Stimulated activated CD4-positive, alpha-beta T cell treated with anti-CD3 and anti-CD28 coated beads, Interleukin-2, amount 100 ng/mL, for 4 hours (primary cell): ENCODE measurements around the gene KIF24.
"Not testable (repeated sequence)": the region's sequence is repeated elsewhere in the genome, so short reads cannot be mapped to it uniquely, and the experiment has no call there.

Experiments
- DNase-seq: peaks from one replicate; pipeline ENCODE4 v3.0.0-alpha.2; 2020; ENCODE audit warnings: low read depth

The KIF24 gene, protein sequence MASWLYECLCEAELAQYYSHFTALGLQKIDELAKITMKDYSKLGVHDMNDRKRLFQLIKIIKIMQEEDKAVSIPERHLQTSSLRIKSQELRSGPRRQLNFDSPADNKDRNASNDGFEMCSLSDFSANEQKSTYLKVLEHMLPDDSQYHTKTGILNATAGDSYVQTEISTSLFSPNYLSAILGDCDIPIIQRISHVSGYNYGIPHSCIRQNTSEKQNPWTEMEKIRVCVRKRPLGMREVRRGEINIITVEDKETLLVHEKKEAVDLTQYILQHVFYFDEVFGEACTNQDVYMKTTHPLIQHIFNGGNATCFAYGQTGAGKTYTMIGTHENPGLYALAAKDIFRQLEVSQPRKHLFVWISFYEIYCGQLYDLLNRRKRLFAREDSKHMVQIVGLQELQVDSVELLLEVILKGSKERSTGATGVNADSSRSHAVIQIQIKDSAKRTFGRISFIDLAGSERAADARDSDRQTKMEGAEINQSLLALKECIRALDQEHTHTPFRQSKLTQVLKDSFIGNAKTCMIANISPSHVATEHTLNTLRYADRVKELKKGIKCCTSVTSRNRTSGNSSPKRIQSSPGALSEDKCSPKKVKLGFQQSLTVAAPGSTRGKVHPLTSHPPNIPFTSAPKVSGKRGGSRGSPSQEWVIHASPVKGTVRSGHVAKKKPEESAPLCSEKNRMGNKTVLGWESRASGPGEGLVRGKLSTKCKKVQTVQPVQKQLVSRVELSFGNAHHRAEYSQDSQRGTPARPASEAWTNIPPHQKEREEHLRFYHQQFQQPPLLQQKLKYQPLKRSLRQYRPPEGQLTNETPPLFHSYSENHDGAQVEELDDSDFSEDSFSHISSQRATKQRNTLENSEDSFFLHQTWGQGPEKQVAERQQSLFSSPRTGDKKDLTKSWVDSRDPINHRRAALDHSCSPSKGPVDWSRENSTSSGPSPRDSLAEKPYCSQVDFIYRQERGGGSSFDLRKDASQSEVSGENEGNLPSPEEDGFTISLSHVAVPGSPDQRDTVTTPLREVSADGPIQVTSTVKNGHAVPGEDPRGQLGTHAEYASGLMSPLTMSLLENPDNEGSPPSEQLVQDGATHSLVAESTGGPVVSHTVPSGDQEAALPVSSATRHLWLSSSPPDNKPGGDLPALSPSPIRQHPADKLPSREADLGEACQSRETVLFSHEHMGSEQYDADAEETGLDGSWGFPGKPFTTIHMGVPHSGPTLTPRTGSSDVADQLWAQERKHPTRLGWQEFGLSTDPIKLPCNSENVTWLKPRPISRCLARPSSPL (N-terminal part only)

DNA sequence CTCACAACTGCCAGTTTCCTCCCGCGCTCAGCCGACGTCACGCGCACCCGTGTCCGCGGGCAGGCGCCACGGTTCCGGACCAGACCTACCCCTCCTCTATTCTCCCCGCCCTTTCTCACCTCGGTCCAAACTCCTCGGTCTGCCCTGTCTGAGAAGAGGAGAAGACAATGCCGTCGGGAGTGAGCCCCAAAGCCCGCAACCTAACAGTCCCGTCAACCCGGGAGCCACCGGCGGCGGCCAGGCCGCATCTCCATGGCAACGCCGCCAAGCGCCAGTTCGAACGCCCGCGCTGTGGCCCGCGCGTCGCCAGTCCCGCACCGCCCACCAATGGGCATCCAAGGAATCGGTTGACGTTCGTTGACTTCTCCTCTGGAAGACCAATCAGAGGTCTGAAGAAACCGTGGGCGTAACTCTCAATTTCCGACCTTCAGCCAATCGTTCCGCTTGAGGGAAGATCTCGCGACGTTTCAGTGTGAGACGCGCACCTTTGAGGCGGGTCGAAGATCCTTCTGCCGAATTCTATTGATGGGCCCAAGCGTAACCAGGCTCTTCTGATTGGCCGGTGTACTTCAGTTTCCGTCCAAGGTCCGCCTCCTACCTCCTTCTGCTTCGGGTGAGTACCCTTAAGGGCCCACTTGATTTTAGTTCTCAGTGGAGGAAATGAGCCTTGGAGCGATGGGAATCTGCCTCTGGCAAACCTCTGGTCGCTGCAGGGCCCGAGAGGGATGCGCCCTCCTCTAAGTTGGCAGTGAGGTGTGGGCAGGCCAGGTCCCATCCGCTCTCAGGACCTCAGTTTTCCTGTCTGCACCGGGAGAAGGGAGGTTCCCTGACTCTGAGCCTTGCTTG is at the start of gene KIF24, which contains the start of gene NUDT2:
TSS of gene KIF24 (minus strand) at position 282 of the 846 bp plus-strand sequence. CDS start 17,922 bp downstream, outside the sequence.
TSS of gene NUDT2 (plus strand) at position 583 of the 846 bp plus-strand sequence. CDS start 9,471 bp downstream, outside the sequence.
- DNase-seq = peak; percentile 93

DNA sequence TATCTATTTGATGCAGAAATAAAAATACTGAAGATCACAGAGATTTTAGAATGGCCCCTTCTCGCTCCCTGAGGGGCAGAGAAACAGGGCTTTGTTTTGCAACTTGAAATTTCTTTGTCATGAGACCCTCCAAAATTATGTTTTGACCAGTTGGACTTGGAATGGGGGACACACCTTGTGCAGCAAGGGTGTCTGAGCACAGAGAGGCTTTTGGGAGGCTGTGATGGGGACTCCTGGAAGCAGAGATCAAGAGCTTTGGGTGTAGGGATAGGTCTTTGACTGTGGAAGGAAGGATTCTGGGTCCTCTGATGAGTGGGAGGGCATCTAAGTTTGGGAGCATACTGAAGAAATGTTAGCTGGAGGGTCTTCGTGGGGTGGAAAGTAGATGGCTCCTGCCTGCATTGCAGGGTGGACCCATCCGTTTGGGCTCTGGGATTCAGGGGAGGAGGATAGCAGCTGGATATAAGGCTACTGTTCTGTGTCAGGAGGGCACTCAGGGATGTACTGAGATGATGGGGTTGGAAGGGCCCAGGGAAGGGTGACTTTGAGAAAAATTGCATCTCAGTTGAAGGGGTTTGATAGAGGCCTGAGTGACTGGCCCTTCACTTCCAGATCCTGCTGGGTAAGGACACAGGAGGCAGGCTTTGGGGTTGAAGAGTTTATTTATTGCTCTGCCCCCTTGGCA is 49.5 kb upstream of the KIF24 start:
- DNase-seq = no peak

DNA sequence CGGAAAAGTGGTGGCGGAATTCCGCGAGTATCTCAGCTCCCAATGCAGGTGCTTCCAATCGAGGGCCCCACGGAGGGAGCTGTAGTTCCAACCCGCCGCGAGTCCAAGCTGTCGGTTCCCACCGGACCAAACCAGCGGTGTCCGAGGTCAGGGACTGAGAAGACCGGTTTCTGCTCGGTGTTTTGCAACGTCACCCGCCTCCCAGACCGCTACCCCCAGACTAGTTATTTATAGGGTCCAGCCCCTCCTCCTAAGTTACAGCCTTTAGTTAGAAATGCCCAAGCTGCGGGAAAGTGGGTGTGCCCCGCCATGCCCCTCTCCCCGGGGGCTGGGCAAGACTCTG is 48.3 kb upstream of the KIF24 start:
- no peak for DNase-seq

DNA sequence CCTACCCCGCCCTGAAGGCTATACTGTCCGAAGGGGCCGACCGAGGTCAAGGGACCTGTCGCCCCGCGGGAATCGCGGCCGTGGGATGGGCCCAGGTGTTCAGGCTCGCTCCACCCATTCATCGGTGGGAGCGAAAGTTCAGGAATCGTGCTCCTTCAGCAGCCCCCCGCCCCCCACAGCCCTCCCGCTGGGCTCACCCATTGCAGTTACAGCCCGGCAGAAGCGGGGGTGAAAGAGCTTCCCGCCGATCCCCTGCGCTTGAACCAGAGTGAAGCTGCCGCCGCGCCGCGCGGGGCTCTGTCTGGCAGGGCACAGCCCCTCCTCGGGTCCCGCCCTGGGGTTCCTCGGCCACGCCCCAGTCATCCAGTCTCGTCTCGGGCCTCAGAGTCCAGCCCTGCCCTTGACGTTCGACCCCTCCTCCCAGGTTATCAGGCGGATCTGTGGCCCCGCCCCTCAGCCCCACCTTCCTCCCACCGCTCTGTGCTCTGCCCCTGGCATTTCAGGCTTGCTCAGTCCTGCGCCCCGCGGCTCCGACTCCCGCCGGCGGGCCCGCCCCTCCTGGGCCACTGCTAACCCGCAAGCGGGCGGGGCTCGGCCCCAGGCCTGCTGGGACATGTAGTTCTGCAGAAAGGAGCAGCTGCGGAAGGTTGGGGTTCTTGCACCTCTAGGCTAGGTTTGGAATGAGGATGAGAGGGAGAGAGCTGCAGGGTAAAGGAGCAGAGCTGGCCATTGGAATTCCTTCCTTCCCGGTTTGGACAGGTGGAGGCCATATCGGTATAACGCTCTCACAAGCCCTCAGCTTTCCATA is 47.7 kb upstream of the KIF24 start, which contains the start of gene MYORG:
TSS of gene MYORG (minus strand) at position 303 of the 808 bp plus-strand sequence. CDS start 3,955 bp downstream, outside the sequence.
- DNase-seq = peak; percentile 92

DNA sequence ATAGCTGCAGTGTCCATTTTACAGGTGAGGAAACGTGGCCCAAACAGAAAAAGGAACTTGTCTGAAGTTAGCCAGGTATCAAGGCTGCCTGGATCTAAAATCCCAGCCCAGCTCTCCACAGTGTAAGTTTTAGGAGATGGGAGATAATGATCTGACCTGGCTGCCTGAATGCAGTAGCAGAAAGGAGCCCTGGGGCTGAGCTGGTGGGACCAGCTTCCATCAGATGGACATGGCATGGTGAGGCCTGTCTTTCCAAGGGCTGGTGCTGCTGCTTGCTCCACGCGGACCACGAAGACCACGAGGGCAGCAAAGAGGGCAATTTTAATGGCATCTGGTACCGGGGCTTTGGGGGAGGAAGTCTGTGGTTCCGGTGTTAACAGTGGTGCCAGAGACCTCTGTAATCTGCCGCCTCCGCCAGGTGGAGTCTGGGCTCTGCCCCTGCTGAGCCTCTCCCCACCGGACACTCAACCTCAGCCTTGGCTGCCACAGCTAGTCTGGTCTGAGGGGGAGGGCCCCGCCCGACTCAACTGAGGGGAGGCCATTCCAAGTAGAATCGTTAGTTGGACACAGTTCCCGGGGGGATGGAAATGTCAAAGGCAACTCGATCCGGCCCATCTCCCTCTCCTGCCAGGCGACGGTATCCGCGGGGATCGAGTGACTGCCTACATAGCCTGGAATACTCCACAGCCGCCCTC is 47.0 kb upstream of the KIF24 start:
- no peak for DNase-seq

DNA sequence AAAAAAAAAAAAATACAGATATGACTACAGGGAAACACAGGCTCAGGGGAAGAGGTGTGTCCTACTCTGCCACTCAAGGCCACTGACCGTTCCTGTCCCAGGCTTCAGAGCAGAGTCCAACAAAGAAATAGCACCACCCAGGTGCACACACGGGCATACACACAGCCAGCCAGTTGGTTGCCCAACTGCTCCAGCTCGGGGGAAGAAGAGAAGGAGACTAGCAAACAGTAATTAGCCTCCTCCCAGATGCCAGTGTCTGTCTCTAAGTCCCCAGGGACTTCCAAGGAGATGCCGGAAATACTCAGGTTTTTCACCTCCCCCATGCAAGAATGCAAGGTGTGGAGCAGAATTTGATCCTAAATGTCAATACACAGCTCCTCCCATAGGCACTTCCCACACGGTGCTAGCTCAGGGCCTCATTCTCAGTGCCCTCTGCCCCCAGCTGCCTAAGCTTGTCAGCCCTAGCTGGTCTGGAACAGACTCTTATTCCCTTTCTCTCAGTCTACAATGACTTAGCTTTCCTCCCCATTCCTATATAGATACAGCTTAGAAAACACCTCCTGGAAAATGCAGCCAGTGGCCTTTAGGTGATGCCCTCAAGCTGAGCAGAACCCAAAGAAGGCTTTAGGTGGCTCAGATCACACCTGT is 46.0 kb upstream of the KIF24 start:
- DNase-seq = no peak

DNA sequence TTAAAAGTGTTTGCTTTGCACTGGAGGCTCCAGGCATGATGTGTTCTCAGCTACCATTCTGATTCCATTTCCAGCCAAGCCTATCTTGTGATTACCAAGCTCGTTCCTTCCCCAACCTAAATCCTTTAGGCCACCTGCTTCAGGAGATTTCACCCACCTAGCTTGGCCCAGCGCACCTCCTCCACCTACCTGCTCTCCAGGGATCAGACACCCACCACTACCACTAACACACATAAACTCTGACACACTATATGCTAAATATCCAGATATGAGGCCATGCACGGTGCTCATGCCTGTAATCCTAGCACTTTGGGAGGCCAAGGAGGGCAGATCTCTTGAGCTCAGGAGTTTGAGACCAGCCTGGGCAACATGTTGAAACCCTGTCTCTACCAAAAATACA is 45.3 kb upstream of the KIF24 start:
- DNase-seq = no peak

DNA sequence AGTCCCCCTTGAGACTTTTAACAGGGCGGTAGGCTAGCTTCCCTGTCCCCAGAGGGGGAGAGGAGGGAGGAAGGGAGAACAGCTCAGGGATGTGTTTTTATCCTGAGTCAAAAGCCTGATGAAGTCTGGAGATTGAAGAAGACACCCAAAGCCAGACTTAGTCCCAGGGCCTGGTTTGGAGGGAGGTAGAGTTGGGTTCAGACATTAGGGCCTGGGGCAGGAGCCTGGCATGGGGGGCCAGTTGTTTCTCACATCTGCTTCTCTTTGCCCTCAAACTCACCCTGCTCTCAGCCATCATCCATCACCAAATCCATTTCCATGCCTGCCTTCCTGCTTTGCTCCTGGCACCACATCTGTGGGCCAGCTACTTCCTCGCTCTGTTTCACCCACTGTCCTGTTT is 44.7 kb upstream of the KIF24 start:
- DNase-seq = no peak

DNA sequence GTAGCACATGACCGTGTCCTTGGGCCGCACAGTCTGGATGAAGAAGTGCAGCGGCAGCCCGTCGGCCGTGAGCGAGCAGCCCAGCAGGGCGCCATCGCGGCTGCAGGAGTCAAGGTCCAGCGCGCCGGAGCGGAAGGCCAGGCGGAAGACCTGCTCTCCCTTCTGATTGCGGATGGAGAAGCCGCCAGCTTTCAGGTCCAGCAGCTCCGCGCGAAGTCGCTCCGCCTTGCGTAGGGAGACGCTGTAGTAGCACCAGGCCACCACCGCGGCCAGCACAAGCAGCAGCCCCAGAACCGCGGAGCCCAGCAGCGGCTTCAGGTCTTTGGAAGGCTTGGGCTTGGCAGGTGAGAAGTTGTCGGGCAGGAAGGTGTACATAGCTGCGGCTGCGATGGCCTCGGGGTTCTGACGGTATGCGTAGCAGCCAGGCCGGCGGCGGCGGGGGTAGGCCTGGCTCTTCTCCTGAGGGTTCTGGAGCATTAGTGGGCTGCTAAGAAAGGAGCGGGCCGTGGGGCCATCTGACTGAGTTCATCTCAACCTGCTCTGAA is 43.5 kb upstream of the KIF24 start:
- DNase-seq = no peak

DNA sequence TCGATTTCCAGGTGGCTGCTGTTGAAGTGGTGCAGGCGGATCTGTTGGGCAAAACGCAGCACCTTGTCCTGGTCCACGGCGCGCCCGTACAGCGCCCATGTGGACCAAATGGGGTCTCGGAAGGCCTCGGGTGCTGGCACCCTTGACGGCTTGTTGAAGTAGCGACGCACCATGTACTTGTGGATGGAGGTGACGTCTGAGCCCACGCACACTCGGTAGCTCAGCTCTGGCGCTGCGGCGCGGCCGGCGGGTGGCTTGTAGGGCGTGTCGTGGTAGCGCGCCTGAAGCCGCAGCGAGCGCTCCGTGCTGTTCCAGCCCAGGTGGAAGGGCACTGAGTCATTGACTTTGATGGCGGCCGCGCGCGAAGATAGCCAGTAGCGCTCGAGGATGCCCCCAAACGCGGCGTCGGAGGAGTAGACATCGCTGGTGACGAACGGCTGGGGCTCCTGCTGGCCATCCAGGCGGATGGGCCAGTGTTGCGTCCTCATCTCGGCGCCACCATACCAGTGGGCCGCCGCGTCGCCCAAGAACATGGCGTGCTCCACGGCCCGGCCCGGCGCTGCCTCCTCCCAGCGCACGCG is 42.9 kb upstream of the KIF24 start:
- no peak for DNase-seq

DNA sequence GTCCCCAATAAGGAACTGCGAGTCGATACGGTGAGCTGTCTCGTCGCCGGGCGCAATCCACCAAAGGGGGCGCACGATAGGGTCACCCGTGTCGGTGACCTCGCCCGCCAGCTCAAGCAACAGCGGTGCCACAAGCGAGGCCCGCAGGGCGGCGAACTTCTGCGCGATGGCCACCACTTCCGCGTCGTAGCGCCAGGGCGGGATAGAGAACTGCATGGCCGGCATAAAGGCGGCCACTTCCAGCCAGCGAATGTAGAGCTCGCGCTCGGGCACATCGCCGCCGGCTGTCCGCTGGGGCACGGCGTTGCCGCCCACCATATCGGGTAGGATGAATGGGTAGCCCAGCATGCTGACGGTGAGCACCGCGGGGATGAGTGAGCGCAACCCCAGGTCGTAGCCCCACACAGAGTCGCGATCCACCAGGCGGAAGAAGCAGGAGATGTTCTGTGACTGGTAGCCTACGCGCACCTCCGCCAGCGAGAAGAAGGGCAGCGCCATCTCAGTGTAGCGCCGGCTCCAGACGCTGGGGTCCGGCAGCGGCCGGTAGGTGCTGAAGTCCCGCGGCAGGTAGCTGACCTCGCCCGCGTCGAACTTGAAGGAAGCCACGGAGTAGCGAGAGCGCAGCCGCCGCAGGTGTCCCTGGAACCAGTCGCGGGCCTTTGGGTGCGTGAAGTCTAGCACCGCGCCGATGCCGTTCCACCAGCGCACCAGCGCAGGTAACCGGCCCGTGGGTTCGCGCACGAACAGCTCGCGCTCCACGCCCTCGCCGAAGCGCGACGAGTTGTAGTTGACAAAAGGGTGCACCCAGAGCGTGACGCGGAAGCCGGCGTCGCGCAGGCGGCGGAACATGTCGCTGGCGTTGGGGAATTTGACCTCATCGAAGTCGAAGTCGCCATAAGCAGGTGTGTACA is 42.2 kb upstream of the KIF24 start:
- DNase-seq = no peak

DNA sequence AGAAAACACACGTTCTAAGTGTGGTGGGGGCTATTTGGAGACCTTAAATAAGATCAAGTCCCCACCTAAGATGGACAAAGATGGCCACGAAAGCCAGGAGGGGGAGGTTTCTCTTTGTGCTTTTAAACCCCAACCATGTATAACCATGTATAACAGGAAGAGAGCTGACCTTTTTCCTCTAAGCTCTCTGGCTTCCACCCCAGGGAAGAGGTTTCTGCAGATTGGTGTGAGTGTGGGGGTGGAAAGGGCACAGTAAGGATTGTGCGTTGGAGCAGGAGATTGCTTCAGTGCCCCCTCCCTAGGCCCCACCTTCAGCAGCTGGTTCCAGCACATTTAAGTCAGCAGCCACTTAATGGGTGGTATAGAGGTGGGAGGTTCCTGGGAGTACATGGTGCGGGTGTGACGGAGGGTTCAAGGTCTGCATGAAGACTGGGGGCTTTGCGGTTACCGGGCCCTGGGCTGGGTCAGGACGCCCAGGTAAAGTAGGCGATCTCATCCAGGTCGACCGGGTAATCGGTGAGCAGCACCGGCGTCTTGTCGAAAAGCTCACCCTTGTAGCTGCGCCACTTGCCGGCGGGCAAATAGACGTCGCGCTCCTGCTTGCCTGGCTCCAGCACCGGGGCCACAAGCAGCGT is 41.4 kb upstream of the KIF24 start:
- DNase-seq = no peak

DNA sequence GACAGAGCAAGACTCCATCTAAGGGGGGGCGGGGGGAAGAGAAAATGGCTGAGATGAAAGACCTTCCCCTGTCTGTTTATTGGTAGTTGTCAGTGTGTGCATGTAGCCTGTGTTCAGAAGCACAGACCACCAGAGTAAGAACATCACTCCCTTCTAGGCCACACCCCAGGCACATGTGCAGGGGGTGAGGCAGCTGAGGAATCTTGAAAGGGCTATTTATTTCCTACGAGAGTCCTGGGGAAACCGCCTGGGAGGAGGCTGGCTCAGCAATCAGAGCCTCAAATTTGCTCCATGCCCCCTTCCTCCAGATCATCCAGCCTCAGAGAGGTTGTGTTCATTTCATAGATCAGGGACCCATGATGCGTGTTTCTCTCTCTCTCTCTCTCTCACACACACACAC is 40.6 kb upstream of the KIF24 start:
- DNase-seq = no peak

DNA sequence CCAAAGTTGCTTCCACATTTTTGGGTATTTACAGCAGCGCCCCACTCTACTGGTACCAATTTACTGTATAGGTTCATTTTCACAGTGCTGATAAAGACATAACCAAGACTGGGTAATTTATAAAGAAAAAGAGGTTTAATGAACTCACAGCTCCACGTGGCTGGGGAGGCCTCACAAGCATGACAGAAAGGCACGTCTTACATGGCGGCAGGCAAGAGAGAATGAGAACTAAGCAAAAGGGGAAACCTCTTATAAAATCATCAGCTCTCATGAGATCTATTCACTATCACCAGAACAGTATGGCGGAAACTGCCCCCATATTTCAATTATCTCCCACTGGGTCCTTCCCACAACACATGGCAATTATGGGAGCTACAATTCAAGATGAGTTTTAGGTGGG is 39.7 kb upstream of the KIF24 start:
- DNase-seq = not testable (repeated sequence)

DNA sequence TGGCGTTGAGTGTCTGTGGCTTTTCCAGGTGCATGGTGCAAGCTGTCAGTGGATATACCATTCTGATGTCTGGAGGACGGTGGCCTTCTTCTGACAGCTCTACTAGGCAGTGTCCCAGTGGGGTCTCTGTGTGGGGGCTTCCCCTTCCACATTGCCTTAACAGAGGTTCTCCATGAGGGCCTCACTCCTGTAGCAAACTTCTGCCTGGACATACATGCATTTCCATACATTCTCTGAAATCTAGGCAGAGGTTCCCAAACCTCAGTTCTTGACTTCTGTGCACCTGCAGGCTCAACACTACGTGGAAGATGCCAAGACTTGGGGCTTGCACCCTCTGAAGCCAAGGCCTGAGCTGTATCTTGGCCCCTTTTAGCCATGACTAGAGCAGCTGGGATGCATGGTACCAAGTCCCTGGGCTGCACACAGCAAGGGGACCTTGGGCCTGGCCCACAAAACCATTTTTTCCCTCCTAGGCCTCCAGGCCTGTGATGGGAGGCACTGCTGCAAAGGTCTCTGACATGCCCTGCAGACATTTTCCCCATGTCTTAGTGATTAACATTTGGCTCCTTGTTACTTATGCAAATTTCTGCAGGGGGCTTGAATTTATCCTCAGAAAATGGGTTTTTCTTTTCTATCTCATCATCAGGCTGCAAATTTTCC is 38.8 kb upstream of the KIF24 start:
- DNase-seq = not testable (repeated sequence)

DNA sequence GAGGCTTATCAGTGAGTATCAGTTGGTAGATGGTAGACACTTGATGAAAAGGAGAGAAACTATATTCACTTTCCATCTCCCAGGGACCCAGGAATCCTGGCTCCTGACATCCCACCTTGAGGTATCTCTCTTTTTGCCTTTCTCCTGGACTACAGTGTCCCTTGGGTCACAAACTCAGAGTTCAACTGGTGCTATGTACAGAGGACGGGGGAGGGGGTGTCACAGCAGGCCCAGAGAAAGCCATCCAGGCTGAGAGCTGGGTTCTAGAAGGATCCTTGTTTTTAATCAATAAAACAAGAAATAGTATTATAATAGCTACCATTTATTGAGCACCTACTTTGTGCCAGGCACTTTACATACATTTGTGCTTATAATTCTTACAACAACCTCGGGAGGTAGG is 37.3 kb upstream of the KIF24 start:
- DNase-seq = no peak
